ENCODE data around the gene ZNF787.

Gene ZNF787

GRCh38 chr19:56117889-56118288, 3.2 kb downstream of the ZNF787 start:
- no peak for DNase-seq (ENCODE audit: low spot score)
- TF ChIP-seq CTCF (IDR thresholded peaks at IDR 0.05; ENCODE audit: borderline replicate concordance, control extremely low read depth, extremely low read depth, insufficient read depth, missing control alignments), result no peak
- in situ Hi-C loops (cut with MboI; ENCODE audit: low sequenced_read_pairs, unreplicated experiment), result no loop called here

GRCh38 chr19:56117376-56117884, 3.7 kb downstream of the ZNF787 start:
- no peak for TF ChIP-seq CTCF (IDR thresholded peaks at IDR 0.05; ENCODE audit: borderline replicate concordance, control extremely low read depth, extremely low read depth, insufficient read depth, missing control alignments)
- in situ Hi-C loops (cut with MboI; ENCODE audit: low sequenced_read_pairs, unreplicated experiment), result no loop called here
- no peak for DNase-seq (ENCODE audit: low spot score)

- TF ChIP-seq CTCF (IDR thresholded peaks at IDR 0.05; ENCODE audit: borderline replicate concordance, control extremely low read depth, extremely low read depth, insufficient read depth, missing control alignments), result no peak
- in situ Hi-C loops (cut with MboI; ENCODE audit: low sequenced_read_pairs, unreplicated experiment), result no loop called here
- DNase-seq (ENCODE audit: low spot score), result no peak
Observed at GRCh38 chr19:56116606-56117005, 4.5 kb downstream of the ZNF787 start.

GRCh38 chr19:56115490-56115889, 5.6 kb downstream of the ZNF787 start:
- TF ChIP-seq CTCF (IDR thresholded peaks at IDR 0.05; ENCODE audit: borderline replicate concordance, control extremely low read depth, extremely low read depth, insufficient read depth, missing control alignments), result no peak
- in situ Hi-C loops (cut with MboI; ENCODE audit: low sequenced_read_pairs, unreplicated experiment), result no loop called here
- DNase-seq (ENCODE audit: low spot score), result no peak

GRCh38 chr19:56114778-56115110, 6.4 kb downstream of the ZNF787 start:
- DNase-seq (ENCODE audit: low spot score), result no peak
- in situ Hi-C loops (cut with MboI; ENCODE audit: low sequenced_read_pairs, unreplicated experiment), result no loop called here
- TF ChIP-seq CTCF (IDR thresholded peaks at IDR 0.05; ENCODE audit: borderline replicate concordance, control extremely low read depth, extremely low read depth, insufficient read depth, missing control alignments), result no peak

GRCh38 chr19:56114051-56114777, 6.9 kb downstream of the ZNF787 start:
- no peak for DNase-seq (ENCODE audit: low spot score)
- in situ Hi-C loops (cut with MboI; ENCODE audit: low sequenced_read_pairs, unreplicated experiment), result no loop called here
- TF ChIP-seq CTCF (IDR thresholded peaks at IDR 0.05; ENCODE audit: borderline replicate concordance, control extremely low read depth, extremely low read depth, insufficient read depth, missing control alignments), result no peak
